ELF-1 (cell line): Measurements from ENCODE around the gene BTN2A1.
"Not testable (repeated sequence)": the region's sequence is repeated elsewhere in the genome, so short reads cannot be mapped to it uniquely, and the experiment has no call there.

ENCODE experiments used
- DNase-seq: peaks from one replicate; pipeline ENCODE4 v3.0.0-alpha.2; 2016; ENCODE audit warnings: low read depth, low spot score

Gene BTN2A1

DNA sequence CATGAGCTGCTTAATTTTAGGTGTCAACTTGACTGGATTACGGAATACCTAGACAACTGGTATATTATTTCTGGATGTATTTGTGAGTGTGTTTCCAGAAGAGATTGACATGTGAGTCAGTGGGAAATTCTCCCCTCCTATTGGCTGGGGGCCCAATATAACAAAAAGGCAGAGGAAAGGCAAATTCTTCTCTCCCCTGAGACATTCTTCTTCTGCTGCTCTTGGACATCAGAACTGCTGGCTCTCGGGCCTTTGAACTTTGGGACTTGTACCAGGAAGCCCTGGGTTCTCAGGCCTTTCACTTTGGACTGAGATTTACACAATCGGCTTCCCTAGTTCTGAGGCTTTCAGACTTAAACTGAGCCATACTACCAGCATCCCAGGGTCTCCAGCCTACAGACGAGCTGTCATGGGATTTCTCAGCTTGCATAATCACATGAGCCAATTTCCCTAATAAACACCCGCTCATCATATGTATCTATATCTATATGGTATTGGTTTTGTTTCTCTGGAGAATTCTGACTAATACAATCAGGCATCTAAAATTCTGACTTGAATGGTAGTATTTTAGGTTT lies 25.0 kb upstream of the BTN2A1 start:
- no peak for DNase-seq

DNA sequence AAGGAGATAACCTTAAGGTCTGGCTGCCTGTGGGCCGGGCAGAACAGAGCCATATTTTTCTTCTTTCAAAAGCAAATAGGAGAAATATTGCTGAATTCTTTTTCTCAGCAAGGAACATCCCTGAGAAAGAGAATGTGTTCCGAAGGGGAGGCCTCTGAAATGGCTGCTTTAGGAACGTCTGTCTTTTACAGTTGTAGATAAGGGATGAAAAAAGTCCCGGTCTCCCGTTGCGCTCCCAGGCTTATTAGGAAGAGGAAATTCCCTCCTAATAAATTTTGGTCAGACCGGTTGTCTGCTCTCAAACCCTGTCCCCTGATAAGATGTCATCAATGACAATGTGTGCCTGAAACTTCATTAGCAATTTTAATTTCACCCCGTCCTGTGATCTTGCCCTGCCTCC lies 24.1 kb upstream of the BTN2A1 start:
- not testable (repeated sequence) for DNase-seq

DNA sequence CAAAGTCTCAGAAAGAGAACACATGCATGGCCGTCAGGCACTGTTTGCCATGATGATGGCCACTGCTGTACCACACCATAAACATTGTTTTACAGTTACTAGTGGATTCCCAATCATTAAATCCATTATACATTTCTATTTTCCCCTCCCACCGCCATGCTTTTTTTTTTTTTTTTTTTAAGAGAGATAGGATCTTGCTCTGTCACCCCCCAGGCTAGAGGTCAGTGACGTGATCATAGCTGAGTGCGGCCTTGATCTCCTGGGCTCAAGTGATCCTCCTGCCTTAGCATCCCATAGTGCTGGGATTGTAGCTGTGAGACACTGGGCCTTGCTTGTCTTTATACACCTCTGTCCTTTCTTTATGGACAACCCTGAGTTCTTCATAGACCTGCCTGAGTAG lies 21.7 kb upstream of the BTN2A1 start:
- DNase-seq: no peak

DNA sequence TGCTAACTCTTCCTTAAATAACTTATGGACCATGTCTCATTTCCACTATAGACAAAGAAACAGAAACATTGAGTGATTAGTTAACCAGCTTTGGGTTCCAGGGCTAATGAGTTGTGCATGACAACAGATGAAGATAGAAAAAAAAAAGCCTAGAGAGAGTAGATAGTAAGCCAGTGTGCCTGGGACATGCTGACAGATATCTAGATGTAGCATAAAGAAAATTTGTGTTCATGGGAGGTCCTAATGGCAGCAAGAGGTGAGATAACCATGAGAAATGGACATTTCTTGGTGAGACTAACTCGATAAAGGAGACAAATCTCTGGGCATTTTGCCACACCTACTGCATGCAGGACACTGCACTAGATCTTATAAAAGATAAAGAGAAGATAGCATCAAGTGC lies 20.2 kb upstream of the BTN2A1 start:
- DNase-seq: no peak

DNA sequence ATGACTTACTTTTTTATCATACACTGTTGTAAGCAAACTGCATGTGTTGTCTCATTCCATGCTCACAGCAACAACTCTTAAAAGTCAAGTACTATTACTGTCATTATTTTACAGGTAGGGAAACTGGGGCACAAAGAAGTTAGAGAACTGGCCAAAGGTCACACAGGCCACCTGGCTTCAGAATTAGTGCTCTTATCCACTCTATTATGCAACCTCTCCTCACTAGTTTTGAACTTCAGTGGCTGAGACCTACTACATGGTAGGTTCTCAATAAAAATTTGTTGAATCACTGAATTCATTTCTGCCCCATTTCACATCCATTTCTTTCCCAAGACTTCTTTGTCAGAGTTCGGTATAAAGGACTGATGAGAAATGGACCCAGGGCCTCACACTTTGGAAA lies 19.8 kb upstream of the BTN2A1 start:
- DNase-seq: no peak

DNA sequence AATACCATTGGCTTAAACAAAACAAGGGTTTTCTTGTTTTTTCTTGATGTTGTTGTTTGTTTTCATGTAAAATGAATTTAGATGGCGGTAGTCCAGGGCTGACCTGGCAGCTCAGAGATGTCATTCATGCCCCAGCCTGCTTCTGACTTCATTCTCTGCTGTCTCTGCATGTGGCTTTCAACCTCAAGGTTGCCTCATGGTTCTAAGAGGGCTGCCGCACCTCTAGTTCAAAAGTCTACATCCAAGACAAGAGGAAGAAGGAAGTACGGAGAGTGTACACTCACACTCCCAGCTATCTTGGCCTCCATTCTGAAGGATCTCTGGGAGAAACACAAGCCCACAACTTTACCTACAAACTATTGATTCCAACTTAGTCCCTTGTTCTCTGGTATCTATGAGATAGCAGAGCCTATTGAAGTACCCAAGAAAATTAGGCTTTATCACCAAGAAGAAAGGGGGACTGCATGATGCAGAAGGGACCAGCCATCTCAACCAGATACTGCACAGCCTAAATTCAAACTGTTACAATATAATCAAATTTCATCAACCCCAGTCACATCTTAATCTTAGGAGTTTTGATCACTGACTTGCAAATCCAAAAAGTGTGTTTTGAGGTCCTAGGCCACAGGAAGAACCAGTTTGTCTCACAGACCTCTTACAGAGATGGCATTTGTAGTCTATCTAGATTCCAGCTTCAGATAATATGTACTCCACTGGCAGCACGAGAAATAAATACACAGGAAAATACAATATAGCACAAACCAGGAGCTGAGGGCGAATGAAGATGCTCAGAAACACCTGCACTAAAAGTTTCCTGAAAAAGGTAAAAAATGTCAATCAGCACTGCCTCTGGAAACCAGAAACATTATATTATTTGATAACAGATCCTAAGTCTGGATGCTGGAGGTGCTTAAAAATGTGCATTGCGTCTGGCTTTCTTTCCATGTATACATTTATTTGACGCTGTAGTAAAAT lies 18.3 kb upstream of the BTN2A1 start:
- DNase-seq: no peak

DNA sequence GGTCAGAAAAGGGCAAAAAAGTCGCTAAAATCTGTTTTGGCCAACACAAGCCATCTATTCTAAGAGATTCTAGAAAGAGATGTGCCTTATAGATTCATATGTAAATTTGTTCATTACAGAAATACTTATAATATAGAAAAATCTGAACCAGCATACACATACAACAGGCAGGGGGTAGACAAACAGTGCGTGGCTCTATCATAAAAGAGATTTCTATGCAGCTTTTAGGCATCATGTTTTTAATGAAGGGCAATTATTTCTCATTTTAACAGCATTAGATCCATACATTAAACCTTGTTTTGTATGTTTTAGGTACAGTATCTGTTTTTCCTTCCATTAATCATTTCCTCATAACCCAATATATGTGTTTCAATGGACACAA lies 16.8 kb upstream of the BTN2A1 start:
- no peak for DNase-seq

DNA sequence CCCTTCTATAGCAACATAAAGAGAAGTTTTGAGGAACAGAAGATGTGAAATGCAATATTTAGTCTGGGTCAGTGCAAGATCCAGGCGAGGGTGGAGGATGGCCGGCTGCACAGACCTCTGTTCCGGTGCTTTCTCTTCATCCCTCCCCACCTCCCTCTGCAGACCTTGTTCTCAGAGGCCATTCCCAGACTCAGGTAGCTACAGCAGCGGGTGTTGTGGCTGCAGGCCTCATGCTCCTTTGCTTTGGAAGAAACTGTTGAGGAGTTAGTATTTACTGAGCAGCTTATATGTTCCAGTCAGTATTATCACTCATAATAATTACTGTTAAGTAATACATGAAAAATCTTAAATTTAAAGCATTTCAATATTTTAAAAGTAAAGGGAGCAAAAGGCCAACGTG lies 15.8 kb upstream of the BTN2A1 start:
- no peak for DNase-seq

DNA sequence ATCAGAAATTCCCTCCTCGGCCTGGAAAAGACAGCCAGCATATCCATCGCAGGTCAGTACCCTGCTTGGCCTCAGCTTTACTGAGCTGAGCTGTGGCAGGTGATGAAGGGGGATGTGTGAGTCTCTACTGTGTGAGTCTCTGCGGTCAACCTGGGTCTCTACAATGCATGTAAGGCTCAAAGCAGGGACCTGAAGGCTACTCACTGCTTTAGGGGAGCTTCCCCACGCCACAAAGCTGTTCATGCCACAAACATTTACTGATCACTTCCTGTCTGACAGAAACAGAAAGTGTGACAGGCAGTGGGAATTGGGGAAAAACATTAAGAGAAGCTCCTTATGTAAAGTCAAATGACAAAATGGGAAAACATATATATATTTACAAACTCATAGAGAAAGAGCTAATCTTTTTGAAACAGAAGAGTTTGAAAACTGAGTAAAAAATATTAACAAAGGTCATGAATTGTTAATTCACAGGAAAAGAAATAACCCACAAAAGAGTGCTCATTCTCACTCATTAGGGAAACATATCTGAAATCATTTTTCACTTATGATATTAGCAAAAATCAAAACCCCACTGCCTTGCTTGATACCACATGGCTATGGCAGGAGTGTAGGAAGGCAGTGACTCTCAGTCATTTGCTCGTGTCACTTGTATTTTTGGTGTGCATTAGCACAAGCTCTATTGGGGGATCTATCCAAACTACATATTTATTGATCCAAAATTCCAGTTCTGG lies 11.7 kb upstream of the BTN2A1 start:
- DNase-seq: no peak

DNA sequence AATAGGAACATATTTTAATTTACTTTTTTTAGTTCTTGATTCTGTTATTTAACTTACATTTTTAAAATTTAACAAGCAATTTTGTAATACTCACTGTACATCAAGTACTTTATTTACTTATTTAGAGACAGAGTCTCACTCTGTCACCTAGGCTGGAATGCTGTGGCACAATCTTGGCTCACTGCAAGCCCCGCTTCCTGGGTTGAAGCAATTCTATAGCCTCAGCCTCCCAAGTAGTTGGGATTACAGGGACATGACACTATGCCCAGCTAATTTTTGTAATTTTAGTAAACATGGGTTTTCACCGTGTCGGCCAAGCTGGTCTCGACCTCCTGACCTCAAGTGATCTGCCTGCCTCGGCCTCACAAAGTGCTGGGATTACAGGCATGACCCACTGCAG lies 10.5 kb upstream of the BTN2A1 start:
- DNase-seq: no peak

DNA sequence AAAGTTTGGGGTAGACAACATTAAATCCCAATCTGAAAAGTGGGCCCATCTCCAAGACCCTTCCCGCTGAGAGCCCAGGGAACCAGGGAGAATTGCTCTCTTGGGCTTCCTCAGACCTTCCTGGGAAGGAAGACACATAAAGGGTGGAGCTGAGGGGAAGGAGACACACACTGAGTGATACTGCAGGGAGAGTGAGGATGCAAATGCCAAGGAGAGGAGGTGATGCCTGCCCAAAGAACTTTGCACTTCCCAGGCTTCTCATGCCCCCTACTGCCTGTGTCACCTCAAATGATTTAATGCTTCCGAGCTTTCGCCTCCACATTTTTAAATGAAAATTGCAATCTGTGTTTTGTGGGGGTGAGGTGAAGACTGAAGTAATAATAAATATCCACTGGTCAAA lies 7.5 kb upstream of the BTN2A1 start:
- no peak for DNase-seq

DNA sequence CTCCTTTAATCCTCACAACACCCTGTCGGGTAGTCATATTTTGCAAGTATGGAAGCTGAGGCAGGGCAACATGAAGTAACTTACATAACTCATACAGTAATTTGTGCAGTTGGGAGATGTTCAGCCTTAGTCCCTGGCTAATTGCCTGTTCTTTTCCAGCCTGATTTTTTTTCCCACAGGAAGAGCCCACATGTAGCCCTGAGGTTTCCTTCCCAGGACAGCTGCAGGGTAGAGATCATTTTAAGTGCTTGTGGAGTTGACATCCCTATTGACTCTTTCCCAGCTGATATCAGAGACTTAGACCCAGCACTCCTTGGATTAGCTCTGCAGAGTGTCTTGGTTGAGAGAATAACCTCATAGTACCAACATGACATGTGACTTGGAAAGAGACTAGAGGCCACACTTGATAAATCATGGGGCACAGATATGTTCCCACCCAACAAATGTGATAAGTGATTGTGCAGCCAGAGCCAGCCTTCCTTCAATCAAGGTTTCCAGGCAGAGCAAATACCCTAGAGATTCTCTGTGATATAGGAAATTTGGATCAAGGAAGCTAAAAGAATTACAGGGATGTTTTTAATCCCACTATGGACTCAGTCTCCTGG lies 5.0 kb upstream of the BTN2A1 start:
- DNase-seq: no peak

DNA sequence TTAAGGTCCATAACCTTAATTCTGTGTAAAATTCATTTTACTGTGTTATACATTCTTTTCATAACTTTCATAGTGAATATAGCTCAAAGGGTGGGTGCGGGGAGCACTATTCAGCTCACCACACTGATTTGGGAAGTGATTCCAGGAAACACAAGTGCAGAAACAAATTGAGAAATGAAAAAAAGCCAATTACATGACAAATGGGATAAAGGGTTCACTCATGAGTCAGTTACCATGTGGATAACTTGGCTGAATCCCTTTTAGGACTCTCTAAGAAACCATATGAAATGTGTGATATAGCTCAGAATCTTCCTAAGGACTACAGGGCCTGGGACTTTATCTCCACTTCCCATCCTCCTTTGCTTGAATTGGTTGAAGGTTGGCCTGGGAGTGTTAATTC lies 3.1 kb upstream of the BTN2A1 start:
- DNase-seq: no peak

DNA sequence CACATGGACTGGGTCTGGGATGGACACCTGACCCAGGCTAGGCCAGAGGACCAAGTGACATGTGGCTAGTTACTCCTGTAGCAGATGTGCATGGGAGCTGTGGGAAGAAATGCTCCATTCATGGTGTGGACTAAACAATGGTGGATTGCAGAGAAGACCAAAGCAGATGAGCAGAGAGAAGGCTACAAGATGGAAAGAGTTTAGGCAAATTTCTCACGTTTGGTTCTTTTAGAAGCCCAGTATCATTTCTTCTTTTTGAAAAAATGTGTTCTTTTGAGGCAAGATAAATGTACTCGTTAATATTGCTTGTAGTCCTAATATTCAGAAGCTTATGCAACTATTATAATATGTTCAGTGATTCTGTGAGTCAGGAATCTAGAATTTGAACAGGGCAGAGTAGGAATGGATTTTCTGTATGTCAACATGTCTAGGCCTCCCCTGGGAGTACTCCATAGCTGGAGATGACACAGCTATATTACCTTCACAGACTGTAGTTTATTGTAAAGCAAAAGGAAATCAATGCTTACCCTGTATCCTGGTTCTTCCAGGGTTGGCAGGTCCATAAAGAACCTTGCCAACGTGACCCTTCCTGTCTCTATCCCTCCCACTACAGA lies 2.3 kb upstream of the BTN2A1 start:
- no peak for DNase-seq

DNA sequence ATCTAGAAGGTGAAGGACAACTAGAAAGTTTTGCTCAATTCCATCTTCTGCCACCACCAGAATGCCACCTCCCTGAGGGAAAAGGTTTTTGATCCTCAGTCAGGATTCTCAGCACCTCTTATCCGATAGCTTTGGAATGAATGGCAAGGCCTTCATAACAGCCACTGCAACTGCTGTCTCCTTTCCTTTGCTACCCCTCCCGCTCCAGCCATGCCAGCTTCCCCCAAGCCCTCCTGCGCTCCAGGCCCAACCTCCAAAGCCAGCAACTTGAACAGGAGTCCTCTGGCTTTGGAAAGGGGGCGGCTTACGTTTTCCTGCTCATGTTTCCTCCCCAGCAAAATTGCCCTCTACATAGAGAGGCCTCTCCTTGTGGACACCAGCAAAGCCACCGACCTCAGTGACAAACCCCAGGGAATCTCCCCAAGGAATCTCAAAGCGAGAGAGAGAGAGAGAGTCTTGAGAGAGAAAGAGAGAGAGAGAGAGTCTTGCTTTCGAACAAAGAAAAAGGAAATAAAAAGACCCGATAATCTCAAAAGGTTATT lies 420 bp upstream of the BTN2A1 start:
- no peak for DNase-seq

DNA sequence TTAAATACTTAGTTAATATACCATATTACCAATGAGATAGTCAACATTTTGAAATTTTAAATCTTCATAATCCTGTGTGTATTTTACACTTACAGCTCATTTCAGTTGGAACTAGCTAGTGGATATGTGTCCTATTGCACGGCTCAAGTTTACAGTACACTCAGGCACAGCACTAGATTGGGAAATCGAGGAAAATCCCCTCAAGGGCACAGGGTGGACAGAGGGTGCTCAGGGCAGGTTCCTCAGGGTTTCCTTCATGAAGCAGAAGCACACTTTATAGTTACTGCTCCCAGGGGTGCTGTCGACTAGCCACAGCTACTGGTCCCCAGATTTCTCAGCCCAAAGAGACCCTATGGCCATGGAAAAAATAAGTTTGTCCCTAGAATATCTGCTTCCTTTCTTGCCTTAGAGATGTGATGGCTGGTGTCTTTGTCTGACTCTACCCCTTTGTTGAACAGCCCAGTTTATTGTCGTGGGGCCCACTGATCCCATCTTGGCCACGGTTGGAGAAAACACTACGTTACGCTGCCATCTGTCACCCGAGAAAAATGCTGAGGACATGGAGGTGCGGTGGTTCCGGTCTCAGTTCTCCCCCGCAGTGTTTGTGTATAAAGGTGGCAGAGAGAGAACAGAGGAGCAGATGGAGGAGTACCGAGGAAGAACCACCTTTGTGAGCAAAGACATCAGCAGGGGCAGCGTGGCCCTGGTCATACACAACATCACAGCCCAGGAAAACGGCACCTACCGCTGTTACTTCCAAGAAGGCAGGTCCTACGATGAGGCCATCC lies 1.5 kb downstream of the BTN2A1 start:
- DNase-seq: no peak

DNA sequence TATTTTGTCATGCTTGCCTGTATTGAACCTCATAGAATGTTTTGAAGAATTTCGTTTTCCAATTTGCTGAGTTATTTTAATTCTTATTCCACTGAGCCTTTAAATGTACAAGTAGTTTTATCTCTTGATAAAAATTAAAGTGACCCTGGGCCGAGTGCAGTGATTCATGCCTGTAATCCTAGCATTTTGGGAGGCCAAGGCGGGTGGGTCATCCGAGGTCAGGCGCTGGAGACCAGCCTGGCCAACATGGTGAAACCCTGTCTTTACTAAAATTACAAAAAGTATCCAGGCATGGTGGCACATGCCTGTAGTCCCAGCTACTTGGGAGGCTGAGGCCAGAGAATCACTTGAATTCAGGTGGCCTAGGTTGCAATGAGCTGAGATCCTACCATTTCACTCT lies 3.6 kb downstream of the BTN2A1 start:
- DNase-seq: not testable (repeated sequence)

DNA sequence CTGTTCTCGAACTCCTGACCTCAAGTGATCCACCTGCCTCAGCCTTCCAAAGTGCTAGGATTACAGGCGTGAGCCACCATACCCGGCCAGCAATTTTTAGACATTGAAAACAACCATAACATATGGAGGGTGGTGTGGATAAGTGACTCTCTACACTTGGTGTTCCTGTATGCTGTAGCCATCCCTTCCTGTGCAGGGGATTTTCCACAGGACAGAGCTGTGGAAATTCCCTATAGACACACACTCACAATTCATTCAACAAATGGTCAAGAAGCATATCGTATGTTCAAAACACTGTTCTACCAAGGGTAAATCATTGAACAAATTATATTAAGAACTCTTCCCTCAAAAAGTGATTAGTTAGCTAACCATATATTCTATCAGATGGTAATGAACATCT lies 6.3 kb downstream of the BTN2A1 start:
- no peak for DNase-seq

DNA sequence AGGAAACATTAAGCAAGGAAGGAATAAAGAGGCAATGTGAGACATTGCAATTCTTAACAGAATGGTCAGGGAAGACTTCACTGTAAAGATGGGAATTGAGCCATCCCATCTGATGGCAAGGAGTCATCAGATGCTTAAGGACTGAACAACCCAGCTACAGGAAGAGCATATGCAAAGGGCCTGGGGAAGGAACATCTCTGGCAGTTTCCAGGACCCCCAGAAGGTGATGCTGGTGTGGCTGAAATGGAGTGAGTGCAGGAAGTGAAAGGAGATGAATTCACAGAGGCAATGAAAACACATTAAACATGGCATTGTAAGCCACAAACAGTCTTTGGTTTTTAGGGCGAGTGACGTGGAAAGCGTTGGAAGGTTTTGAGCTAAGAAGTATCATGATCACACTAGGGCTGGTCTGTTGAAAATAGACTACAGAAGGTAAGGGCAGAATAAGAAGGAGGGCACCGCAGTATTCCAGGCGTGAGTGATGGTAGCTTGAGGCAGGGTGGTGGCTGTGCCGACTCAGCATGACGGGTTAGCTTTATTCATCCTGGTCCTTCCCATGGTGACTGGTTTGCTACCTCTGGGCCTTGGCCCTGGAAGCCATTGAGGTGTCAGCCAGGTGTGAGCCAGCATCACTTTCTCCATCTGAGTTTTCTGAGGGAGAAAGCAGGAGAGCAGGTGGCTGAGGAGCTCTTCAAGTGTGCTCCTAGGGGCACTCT lies 6.8 kb downstream of the BTN2A1 start:
- no peak for DNase-seq

DNA sequence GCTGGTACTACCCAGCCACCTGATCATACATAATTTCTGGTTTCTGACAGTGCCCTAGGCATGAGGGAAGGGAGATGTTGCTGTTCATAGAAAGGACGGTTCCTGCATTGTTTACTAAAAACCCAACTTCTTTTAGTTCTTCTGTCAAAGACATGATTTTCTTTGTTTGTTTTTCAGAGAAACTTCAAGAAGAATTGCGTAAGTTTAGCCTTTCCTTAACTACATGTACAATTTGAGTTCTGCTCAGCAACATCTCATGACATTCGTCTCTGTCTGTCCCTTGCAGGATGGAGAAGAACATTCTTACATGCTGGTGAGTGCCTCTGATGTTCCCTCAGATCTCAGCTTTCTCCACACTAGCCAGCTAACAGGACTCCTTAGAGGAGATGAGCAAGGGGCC lies 8.0 kb downstream of the BTN2A1 start:
- no peak for DNase-seq
